Pancreas (tissue), 10 donors: Measurements from ENCODE around the gene HNRNPA1L2. TPM values are rescaled to one million over a fixed set of nuclear protein-coding genes. Genes with fewer than 3 reads are reported as not detected.
"Not testable (repeated sequence)": the region's sequence is repeated elsewhere in the genome, so short reads cannot be mapped to it uniquely, and the experiment has no call there.

Experiments
- ATAC-seq, 4 donors: fragments of 200-7000 bp; cut with Tn5 transposase; one replicate each; pipeline versions ENCODE4 v1.8.0 to v1.9.1; 2020; ENCODE audit warnings: mild to moderate bottlenecking in 4 of 4, moderate library complexity in 4 of 4
- DNase-seq, 6 donors: peaks; one replicate each; pipeline ENCODE4 v3.0.0-alpha.2; 2020
- FAIRE-seq: peaks from 2 replicates; lab custom pipeline; 2012; peaks lifted over from hg19 to GRCh38; lab: Jason Lieb, UNC
- H3K27ac ChIP-seq, 4 donors: fragments of 200-600 bp; sonication (generic); 1 replicate in 3 of 4; 2 replicates in 1 of 4; pipeline versions ENCODE4 v1.5.0 to v1.8.0; 2020
- H3K27me3 ChIP-seq, 4 donors: fragments of 200-600 bp; one replicate each; pipeline ENCODE4 v1.8.0; 2021
- H3K36me3 ChIP-seq, 3 donors: fragments of 200-600 bp; sonication (generic) in 1 of 3; one replicate each; pipeline versions ENCODE4 v1.5.0 to v1.8.0; 2020 to 2021
- H3K4me1 ChIP-seq, 3 donors: fragments of 200-600 bp; one replicate each; pipeline ENCODE4 v1.8.0; 2021
- H3K4me3 ChIP-seq, 4 donors: fragments of 200-600 bp; sonication (generic) in 2 of 4; one replicate each; pipeline versions ENCODE4 v1.5.0 to v1.8.0; 2020 to 2021
- H3K9me3 ChIP-seq, 4 donors: fragments of 200-600 bp; one replicate each; pipeline ENCODE4 v1.8.0; 2021
- CTCF ChIP-seq, 4 donors: fragments of 200-600 bp; sonication (generic) in 3 of 4; IDR thresholded peaks; one replicate each; pipeline versions ENCODE4 v1.5.0 to v1.8.0; 2021; ENCODE audit warnings: antibody characterized with exemption in 4 of 4
- WGBS, 2 donors: extraction: QIAGEN DNeasy Blood & Tissue Kit; methylation state at CpG; one replicate each; pipeline ENCODE4 v1.1.7; 2013; 5-methylcytosine and 5-hydroxymethylcytosine counted together
- intact Hi-C, 3 donors: fragments of 100-400 bp; cut with DNase I; formaldehyde crosslinking; loops; one replicate each; pipeline versions ENCODE4 v1.11.1 to v1.14.2; 2022
- polyA plus RNA-seq, 2 donors: library from polyadenylated mRNA; stranded (reverse); fragments of 200-250 nt; gene quantifications; one replicate each; pipeline ENCODE4 v1.2.3, GENCODE V29; 2013
- total RNA-seq, 6 donors: library from RNA; stranded (reverse); fragmentation: NEBNext Ultra II Directional in 4 of 6; extraction: Animal tissue kit (Norgen Biotek cat#: 25700) in 4 of 6; gene quantifications; one replicate each; pipeline versions ENCODE4 v1.2.1 to v1.2.4, GENCODE V29; 2021 to 2023
- donor health status: healthy with polysubstance abuse.
- donor health status: DM: no; HTN: no; CAD: no; lungs with moderate emphysema.
- donor health status: DM: no; HTN: no; CAD: no.
- donor health status: control.
- donor health status: control.
- donor health status: Bipolar disorder and iron deficiency.
- donor health status: DM: yes; HTN: yes; CAD: no.
- donor health status: DM: no; HTN: no; CAD: no.
- donor health status: DM: no; HTN: no; CAD: no.
- donor health status: DM: yes; HTN: yes; CAD: no.

HNRNPA1L2 gene
- total and polyA plus RNA-seq, 8 donors: 1.9 to 15.0 (median 3.1) TPM

DNA sequence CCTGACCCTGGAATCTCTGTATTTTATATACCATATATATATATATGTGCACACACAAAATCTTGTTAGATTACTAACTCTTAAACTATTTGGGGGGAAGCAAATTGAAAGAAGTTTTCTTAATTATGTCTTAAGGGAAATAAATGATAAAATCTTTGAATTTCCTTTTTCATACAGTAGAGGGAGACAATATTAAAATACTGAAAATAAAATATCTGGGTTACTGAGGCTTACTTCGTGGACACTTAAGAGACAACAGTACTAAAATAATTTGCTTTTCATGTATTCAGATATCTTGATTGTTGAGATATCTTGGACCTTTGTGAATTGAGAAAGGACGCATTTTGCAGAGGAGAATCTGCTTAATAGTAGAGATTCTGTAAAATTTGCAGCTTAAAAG is 27.4 kb downstream of the HNRNPA1L2 start:
- intact Hi-C loops: no loop called here
- peak; percentile 32 for FAIRE-seq
- H3K27ac ChIP-seq: no peak overlapping the region
- H3K9me3 ChIP-seq: no peaks in the 10 kb centered on the region
- H3K36me3 ChIP-seq: peaks cover 0 to 41% (median 7%) of the 10 kb centered on the region in 3 donors
- 87 to 89% methylated on average over 2 of the region's 2 CpGs for WGBS, 2 donors
- no peaks in the 10 kb centered on the region for H3K27me3 ChIP-seq
- DNase-seq: no peak
- no peak overlapping the region for H3K4me3 ChIP-seq
- no peak for ATAC-seq
- no peak for TF ChIP-seq CTCF (IDR thresholded peaks at IDR 0.05)
- H3K4me1 ChIP-seq: peaks cover 0 to 5% (median 0%) of the 10 kb centered on the region in 3 donors

DNA sequence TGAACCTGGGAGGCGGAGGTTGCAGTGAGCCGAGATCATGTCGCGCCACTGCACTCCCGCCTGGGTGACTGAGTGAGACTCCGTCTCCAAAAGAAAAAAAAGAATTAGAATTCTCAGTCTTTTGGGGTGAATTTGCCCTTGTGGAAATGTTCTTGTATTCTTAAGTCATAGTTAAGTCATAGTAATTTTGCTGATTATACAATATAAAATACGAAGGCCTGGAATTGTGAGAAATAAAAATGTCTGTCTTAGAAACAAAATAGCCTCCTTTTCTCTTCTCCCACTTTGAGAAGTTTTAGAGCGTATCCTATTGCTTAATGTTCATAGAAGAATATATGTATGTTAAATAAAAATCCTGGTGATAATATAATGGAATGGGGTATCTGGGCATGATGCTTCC is 28.5 kb downstream of the HNRNPA1L2 start:
- Histone ChIP-seq H3K36me3 (peaks cover 0 to 33% (median 7%) of the 10 kb centered on the region in 3 donors), H3K27ac (no peak overlapping the region), H3K4me3 (no peak overlapping the region), H3K4me1 (peaks cover 0 to 5% (median 0%) of the 10 kb centered on the region in 3 donors), H3K9me3 (no peaks in the 10 kb centered on the region), H3K27me3 (no peaks in the 10 kb centered on the region)
- ATAC-seq (no peak), DNase-seq (no peak), FAIRE-seq (no peak)
- TF ChIP-seq CTCF (IDR thresholded peaks at IDR 0.05): no peak
- WGBS, 2 donors: 97% methylated on average over 8 of the region's 8 CpGs
- intact Hi-C loops: no loop called here

- Histone ChIP-seq H3K9me3 (no peaks in the 10 kb centered on the region), H3K4me3 (no peak overlapping the region), H3K27ac (no peak overlapping the region), H3K4me1 (peaks cover 0 to 5% (median 0%) of the 10 kb centered on the region in 3 donors), H3K27me3 (no peaks in the 10 kb centered on the region), H3K36me3 (peaks cover 0 to 13% (median 0%) of the 10 kb centered on the region in 3 donors)
- FAIRE-seq (no peak), ATAC-seq (no peak), DNase-seq (no peak)
- WGBS, 2 donors: 88 to 91% methylated on average over 1 of the region's 1 CpG
- intact Hi-C loops: no loop called here
- TF ChIP-seq CTCF (IDR thresholded peaks at IDR 0.05): no peak
Observed at GRCh38 chr13:52673465-52673864, 31.2 kb downstream of the HNRNPA1L2 start.

GRCh38 chr13:52677823-52678222 is 35.6 kb downstream of the HNRNPA1L2 start:
- no peaks in the 10 kb centered on the region for H3K9me3 ChIP-seq
- ATAC-seq (no peak), FAIRE-seq (no peak), DNase-seq (no peak)
- H3K27ac ChIP-seq: no peak overlapping the region
- H3K4me3 ChIP-seq: no peak overlapping the region
- 63 to 67% methylated on average over 1 of the region's 1 CpG for WGBS, 2 donors
- peaks cover 0 to 5% (median 0%) of the 10 kb centered on the region in 3 donors for H3K4me1 ChIP-seq
- TF ChIP-seq CTCF (IDR thresholded peaks at IDR 0.05): no peak
- H3K36me3 ChIP-seq: peaks cover 6 to 27% (median 9%) of the 10 kb centered on the region in 3 donors
- intact Hi-C loops: no loop called here
- no peaks in the 10 kb centered on the region for H3K27me3 ChIP-seq

DNA sequence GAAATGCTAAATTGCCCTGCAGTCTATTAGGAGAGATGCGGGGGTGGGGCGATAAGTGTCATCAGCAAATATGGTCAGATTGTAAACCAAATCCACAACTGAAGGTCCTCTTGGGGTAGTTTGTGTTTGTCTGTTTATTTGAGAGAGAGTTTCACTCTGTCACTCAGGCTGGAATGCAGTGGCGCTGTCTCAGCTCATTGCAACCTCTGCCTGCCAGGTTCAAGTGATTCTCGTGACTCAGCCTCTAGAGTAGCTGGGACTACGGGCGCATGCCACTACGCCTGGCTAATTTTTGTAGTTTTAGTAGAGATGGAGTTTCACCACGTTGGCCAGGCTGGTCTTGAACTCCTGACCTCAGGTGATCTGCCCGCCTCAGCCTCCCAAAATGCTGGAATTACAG is 43.6 kb downstream of the HNRNPA1L2 start:
- intact Hi-C loops, H3K9me3 ChIP-seq, H3K27me3 ChIP-seq, H3K4me3 ChIP-seq, ATAC-seq, DNase-seq, H3K27ac ChIP-seq, H3K4me1 ChIP-seq, FAIRE-seq: not testable (repeated sequence)
- 96 to 98% methylated on average over 9 of the region's 9 CpGs for WGBS, 2 donors
- H3K36me3 ChIP-seq: peaks cover 0 to 26% (median 2%) of the 10 kb centered on the region in 3 donors
